ENCODE measurements around the gene MMP20.

The MMP20 gene

GRCh38 chr11:102561636-102562035, 63.5 kb downstream of the MMP20 start:
- no peak for DNase-seq (ENCODE audit: low read depth)
- TF ChIP-seq, protein P1, sequence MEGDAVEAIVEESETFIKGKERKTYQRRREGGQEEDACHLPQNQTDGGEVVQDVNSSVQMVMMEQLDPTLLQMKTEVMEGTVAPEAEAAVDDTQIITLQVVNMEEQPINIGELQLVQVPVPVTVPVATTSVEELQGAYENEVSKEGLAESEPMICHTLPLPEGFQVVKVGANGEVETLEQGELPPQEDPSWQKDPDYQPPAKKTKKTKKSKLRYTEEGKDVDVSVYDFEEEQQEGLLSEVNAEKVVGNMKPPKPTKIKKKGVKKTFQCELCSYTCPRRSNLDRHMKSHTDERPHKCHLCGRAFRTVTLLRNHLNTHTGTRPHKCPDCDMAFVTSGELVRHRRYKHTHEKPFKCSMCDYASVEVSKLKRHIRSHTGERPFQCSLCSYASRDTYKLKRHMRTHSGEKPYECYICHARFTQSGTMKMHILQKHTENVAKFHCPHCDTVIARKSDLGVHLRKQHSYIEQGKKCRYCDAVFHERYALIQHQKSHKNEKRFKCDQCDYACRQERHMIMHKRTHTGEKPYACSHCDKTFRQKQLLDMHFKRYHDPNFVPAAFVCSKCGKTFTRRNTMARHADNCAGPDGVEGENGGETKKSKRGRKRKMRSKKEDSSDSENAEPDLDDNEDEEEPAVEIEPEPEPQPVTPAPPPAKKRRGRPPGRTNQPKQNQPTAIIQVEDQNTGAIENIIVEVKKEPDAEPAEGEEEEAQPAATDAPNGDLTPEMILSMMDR (conservative IDR thresholded peaks at IDR 0.05; ENCODE audit: low read length) = no peak
- no peak overlapping the region for H3K4me3 ChIP-seq (ENCODE audit: low read length)

GRCh38 chr11:102560555-102561011, 64.5 kb downstream of the MMP20 start:
- peak overlapping the region; percentile 48 for H3K4me3 ChIP-seq (ENCODE audit: low read length)
- DNase-seq (ENCODE audit: low read depth) = peak; percentile 83
- TF ChIP-seq, protein P1 (conservative IDR thresholded peaks at IDR 0.05; ENCODE audit: low read length) = no peak

DNA sequence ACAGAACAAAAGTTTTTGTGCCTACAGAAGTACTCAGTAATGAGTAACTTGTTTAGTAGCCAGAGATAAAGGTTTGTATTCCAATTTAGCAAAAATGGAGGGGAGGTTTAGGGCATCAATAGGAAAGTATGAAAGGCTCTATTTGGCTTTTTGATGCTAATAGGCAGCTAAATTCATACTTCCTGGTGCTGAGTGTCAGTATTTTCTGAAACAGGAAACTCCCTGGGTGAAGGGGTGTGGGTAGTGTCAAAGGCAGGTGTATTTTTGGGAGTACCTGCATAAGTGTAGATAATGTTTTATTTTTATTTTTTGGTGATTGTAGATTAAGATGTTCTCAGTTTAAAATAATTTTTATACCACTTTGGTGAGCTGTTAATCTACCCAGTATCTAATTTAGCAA, 65.3 kb downstream of the MMP20 start:
- H3K4me3 ChIP-seq (ENCODE audit: low read length) = no peak overlapping the region
- no peak for DNase-seq (ENCODE audit: low read depth)
- TF ChIP-seq, protein P1 (conservative IDR thresholded peaks at IDR 0.05; ENCODE audit: low read length) = no peak

DNA sequence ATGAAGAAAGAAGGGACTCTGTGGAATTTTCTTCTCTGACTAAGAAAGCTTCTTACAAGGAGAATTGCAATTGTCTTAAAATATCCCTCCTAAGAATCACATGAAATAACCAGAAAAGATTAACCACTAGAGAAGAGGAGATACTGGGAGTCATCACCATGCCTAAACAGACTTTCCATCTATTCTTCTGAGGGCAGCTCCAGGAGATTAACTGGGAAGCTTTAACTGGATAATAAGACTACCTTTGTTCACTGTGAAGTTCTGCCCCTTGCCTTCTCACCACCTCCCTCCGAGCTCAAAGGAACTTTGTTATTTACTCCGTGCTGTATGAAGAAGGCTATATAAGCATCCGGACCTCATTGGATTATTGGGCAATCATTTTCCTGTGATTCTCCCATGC, 70.0 kb downstream of the MMP20 start:
- no peak for DNase-seq (ENCODE audit: low read depth)
- TF ChIP-seq, protein P1 (conservative IDR thresholded peaks at IDR 0.05; ENCODE audit: low read length) = no peak
- H3K4me3 ChIP-seq (ENCODE audit: low read length) = no peak overlapping the region

DNA sequence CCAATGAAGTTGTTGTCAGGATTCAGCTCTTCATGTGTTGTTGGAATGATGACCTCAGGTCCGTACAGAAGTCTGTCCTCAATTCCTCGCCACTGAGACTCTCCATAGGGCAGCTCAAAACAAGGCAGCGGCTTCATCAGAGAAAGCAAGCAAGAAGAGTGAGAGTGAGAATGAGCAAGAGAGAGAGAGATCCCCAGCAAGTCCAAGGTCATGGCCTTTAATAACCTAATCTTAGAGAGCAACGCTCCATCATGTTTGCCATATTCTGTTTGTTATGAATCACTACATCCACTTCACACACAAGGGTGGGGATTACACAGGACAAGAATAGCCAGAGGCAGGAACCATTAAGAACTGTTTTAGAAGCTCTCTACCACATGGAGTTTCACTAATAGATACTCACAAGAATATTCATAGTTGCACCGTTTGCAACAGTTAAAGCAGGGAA, 71.3 kb downstream of the MMP20 start:
- TF ChIP-seq, protein P1 (conservative IDR thresholded peaks at IDR 0.05; ENCODE audit: low read length) = no peak
- no peak for DNase-seq (ENCODE audit: low read depth)

DNA sequence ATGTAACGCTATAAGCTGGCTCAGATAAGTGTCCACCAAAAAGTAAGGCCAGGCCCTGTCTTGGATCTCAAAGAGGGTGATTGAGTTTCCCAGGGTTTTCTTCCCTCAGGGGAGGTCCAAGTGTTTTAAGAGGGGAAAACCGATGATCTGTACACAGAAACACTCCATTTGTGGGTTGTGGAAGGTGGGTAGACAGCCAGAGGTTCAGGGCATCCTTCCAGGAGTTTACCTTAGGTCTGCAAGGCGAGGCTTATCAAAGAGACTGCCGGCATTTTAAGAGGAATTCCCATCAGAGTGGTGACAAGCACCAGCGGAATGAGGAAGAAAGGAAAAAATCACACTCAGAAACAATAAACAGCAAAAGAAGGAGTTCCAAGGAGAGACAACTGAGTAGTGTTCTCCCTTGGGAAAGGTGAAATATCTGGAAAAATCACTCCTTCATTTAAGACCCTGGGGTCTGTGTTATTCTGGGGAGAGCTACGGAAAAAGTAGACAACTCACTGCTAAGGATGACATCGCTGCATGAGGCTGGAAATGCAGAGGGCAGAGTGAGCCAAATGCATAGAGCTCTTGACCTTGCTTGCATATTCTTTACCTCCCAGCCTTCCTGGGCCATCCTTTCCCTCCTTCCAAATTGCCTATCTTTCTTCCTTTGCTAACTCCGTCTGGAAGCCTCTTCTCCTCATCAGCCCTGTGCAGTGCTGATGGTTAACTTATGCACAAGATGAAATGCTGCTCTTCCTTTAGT, 72.5 kb downstream of the MMP20 start:
- TF ChIP-seq, protein P1 (conservative IDR thresholded peaks at IDR 0.05; ENCODE audit: low read length) = no peak
- H3K4me3 ChIP-seq (ENCODE audit: low read length) = no peak overlapping the region
- peak; percentile 6 for DNase-seq (ENCODE audit: low read depth)

More for the DNA sequence above, 71.3 kb downstream of the MMP20 start:
- H3K4me3 ChIP-seq (ENCODE audit: low read length) = no peak overlapping the region

GRCh38 chr11:102552020-102552419, 73.1 kb downstream of the MMP20 start:
- DNase-seq (ENCODE audit: low read depth) = no peak
- H3K4me3 ChIP-seq (ENCODE audit: low read length) = no peak overlapping the region
- TF ChIP-seq, protein P1 (conservative IDR thresholded peaks at IDR 0.05; ENCODE audit: low read length) = no peak

Data from AG10803 (cell line).